SK-MEL-5 (cell line): ENCODE data around the gene COL9A1. TPM values are rescaled to one million over a fixed set of nuclear protein-coding genes. Genes with fewer than 3 reads are reported as not detected.

Experiments
- DNase-seq: peaks from one replicate; pipeline ENCODE4 v3.0.0-alpha.2; 2016; ENCODE audit warnings: low read depth, low spot score
- in situ Hi-C: cut with HindIII; loops from 2 replicates; pipeline ENCODE4 v1.10.0; 2016; ENCODE audit warnings: low sequenced_read_pairs, high pct_unique_total_duplicates, low pct_unique_long_range_greater_than_20kb
- total RNA-seq: library from RNA; depleted of rRNA; stranded (reverse); fragments of >200 nt; shearing (Covaris generic); gene quantifications from 2 replicates; pipeline ENCODE4 v1.2.3, GENCODE V29; 2014; rRNA removed

COL9A1 gene
- total RNA-seq, 1 experiment from 2014 or later: 3.6 TPM

DNA sequence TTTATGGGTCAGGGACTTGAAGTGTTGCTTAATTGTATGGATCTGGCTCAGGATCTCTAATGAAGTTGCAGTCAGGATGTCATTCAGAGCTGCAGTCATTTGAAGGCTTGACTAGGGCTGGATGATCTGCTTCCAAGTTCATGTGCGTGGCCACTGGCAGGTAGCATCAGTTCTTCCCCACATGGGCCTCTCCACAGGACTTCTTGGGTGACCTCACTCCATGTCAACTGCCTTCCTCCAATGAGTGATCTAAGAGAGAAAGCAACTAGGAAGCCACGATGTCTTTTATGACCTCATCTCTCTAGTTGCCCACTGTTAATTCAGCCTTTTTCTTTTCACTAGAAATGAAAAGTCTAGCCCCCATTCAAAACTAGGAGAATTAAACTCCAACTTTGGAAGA lies 104.1 kb downstream of the COL9A1 start:
- DNase-seq: no peak
- in situ Hi-C loops: no loop called here

DNA sequence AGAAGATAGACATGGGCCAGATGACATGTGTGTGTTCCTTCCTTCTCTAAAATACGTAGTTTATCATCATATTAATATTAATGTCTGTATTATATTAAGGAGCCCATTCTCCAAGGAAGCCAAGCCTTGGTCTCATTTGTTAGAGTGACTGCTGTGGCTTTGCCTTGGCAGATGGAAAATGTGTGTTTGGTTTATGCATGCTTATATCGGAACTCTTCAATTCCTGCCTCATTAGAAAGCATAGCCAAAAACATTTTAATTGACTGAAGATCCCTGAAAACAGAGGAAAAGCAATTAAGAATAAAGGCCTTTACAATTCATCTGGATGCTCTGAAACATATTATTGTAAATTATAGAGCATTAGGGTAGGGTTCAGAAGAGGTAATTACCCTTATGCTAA lies 106.4 kb downstream of the COL9A1 start:
- no peak for DNase-seq
- in situ Hi-C loops: no loop called here

DNA sequence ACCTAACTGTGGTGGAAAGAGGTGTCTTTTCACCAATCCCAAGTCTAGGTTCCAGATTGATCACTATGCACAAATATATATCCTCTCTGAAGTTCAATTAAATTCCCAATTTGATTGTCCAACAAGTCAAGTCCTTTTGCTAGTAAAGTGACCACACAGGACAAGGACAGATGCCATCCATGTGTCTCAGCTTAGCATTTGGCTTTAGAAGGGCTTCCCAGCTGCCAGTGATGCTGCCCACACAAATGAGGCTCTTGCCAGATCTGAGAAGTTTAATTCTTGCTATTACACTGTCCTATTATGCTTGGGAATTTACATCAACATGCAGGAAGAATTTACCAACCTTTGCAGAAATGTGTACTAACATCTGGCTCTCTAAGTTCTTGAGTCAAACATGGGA lies 108.5 kb downstream of the COL9A1 start:
- in situ Hi-C loops: no loop called here
- DNase-seq: no peak

DNA sequence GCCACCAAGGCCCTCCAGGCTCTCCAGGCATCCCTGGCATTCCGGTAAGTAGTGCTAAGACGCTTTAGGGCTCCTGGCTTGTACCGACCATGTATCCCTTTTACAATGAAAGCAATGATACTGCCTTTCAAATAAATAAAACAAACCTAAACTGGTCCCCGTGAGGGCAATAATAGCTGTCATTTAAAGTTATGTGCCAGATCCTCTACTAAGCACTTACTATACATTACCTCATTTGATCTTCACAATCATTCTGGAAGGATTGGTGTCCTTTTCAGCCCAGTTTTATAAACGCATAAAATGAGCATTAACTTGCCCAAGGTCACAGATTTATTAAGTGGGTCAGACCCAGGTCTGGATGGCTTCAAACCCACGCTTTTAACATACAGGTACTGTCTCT lies 114.7 kb downstream of the COL9A1 start:
- in situ Hi-C loops: no loop called here
- DNase-seq: no peak

GRCh38 chr6:70186461-70186860 lies 116.4 kb downstream of the COL9A1 start:
- in situ Hi-C loops: no loop called here
- DNase-seq: no peak

DNA sequence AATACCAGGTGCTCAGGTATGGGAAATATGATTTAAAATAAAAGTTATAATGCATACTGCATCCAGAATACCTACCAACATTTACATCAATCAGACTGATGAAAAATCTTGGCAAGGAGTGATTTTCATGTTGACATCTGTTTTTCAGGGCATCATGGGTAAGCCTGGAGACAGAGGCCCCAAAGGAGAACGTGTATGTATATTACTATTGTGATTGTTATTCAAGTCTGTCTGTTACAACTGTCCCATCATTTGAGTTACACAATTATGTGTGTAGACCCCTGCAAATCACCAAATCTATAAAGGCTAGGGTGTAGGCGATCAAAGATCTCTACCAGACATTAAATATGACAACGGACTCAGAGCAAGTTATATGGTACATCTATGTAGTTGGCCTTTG lies 118.2 kb downstream of the COL9A1 start:
- in situ Hi-C loops: no loop called here
- no peak for DNase-seq

GRCh38 chr6:70183538-70183937 lies 119.3 kb downstream of the COL9A1 start:
- in situ Hi-C loops: no loop called here
- no peak for DNase-seq

DNA sequence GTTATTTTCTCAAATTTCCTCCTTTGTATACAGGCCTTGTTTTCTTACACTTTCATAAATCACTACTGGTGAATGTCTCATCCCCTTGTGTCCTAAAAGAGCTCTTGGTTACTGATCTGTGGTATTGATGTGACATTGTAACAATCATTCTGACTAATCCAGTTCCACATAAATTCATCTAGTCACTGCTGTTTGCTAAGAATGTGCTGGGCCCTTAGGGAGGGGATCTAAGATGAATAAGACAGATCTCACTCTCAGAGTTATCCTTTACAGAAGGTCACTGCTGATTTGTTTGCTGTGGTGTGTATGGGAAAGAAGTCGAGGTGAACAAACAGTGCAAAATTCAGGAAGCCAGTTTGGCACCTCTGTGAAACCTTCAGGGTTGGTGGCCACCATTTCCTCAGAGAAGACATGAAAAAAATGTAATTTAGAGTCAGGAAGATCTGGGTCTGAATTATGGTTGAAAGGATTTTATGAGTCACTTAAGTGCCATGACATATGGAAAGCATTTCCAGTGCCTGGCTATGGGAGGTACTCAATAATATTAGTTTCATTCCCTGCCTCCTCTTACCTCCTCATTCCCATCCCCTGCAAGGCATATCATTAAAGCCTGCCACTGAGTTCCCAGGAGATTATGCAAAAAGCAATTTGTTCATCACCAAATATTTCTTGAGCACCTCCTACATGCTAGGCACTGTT lies 121.8 kb downstream of the COL9A1 start:
- DNase-seq: no peak
- in situ Hi-C loops: no loop called here

GRCh38 chr6:70180183-70180900 lies 122.5 kb downstream of the COL9A1 start:
- DNase-seq: no peak
- in situ Hi-C loops: no loop called here

- DNase-seq: no peak
- in situ Hi-C loops: no loop called here
These were observed 125.9 kb downstream of the COL9A1 start for GRCh38 chr6:70176842-70177550.

DNA sequence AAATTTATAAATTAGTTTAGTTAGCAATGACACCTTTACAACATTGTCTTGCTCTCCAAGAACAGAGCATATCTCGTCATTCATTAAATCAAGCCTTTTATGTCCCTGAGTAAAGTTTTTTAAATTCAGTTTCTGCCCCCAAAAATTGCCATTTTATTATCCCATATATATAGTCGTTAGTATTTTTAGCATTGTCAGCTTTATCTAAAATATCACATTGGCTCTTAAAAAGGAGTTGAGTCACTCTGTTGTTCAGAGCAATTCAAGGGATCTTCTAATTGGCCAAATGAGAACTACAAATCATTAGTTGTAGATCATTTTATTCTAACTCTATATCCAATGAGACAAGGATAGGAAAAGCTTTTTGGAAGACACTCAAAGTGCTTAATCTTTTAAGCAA lies 127.1 kb downstream of the COL9A1 start:
- in situ Hi-C loops: no loop called here
- DNase-seq: no peak

DNA sequence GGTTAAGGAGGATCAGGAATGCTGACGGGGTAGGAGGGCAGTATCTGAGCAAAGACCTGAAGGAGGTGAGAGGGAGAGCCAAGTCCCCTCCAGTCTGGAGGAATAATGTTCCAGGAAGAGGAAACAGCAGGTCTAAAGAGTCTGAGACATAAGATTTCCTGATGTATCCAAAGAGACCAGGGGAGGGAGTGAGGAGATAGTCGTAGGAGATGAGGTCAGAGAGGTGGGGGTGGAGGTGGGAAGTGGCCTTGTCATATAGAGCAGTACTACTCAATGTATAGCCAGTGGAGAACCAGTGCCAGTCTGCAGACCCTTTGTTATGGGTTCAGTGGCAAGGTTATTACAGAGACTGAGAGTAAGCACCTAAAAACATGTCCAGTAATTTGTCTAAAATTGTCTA lies 130.6 kb downstream of the COL9A1 start:
- no peak for DNase-seq
- in situ Hi-C loops: no loop called here

- no peak for DNase-seq
- in situ Hi-C loops: no loop called here
These were observed 131.6 kb downstream of the COL9A1 start for GRCh38 chr6:70171236-70171635.

GRCh38 chr6:70168681-70169377 lies 134.1 kb downstream of the COL9A1 start:
- DNase-seq: no peak
- in situ Hi-C loops: no loop called here

Other genes with a start within 250 kb of the COL9A1 start
- 11.5 and 12.5 TPM in 2 replicates for gene FAM135A, start 110.4 kb upstream of the COL9A1 start, total RNA-seq